HG02763 (cell line): ENCODE measurements around the gene SOHLH2.

Experiments
- ATAC-seq: cut with Tn5 transposase; IDR thresholded peaks from one replicate; pipeline ENCODE4 v1.9.1; 2021; ENCODE audit warnings: mild to moderate bottlenecking, moderate library complexity; ENCODE audit not compliant: unreplicated experiment

The SOHLH2 gene

DNA sequence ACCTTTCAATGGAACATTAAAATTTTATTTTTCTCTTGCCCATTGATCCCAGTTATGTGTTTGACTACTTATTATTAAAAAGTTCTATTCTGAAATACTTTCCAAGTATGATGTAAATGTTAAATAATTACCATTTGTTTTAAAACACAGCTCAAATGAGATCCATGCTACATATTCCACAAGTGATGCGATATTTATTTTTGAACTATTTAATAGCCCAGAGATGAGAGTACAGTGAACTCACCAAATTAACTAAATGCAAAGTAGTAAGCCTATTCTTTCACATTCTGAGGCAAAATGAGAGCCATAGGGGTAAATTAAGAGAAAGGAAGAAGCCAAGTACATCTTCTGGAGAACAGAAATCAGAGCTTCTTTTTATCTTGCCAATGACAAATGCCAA is 82.0 kb downstream of the SOHLH2 start:
- ATAC-seq: no peak

DNA sequence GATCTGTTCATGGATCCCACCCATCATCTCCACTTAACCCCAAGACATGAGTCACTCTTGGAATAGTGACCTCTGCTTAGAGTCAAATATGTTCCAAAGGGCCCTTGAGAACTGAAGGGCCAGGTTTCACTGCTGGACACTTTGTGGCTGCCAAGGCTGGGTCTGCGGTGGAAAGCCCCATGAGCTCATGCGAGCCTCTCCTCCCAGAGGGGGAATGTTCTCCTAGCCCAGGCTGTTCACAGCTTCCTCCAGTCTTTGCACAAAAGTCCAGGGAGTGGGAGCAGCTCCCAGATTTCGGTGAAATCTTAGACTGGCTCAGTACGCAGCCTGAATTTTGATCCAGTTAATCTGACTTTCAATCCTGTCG is 82.4 kb downstream of the SOHLH2 start:
- no peak for ATAC-seq

DNA sequence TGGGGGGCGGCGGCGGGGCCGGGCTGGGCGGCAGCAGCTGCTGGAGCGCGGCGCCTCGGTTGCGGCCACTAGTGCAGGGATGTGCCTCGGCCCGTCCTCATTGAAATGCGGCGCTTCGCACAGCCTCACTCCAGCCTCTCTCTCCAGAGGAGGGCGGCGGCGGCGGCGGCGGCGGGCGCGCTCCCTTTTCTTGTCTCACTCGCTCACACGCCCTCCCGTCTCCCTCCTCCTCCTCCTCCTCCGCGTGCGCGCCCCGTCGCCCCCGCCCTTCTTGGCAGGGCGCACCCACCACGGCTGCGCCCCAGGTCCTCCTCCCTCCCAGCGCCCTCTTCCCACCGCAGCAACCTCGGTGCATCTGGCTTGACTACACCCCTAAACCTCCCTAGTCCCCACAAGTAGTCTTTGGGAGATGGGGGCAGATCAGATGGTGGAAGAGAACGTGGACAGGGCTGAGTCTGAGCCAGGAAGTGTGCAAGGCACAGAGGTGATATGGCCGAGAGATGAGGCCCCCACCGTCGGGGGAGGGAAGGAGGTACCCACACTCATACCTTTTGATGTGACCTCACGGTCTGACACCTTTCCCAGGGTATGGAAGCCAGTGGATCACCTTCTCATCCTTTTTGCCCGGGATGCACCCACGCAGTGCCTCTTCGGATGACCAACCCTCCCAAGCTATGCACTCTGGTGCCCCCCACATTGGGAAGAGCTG is 83.0 kb downstream of the SOHLH2 start, which contains the start of gene DCLK1:
Gene DCLK1, minus strand, starts transcription at position 161 of the 709 bp plus-strand sequence.
- ATAC-seq: no peak

DNA sequence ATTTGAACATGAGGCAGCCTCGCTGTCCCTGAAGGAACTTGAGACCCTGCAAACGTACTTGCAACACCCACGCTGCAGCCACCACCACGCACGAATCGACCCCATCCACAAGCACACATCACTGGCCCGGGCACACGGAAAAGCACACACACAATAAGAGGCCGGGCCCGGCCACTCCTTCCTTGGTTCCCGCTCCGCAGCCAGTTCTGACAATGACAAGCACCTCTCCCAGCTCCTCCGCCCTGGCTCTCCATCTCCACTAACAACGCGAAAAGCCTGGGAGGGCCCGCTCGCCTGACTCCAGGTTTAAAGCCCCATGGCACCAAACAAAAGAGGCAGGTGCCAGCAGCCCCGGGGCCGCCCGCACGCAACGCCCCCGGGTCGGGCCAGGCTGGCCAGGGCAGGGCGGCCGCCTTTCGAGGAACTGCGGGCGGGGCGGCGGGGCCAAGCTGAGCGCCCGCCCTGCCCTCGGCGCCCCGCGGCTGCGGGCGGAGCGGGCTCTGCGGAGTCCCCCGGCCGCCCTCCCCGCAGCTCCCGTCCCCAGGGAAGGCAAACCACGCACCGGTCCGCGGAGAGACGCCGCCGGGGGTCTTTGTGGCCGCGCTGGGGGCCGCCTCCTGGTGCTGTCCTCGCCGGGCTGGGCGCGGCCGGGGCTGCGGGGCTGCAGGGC is 83.7 kb downstream of the SOHLH2 start:
- ATAC-seq: no peak

DNA sequence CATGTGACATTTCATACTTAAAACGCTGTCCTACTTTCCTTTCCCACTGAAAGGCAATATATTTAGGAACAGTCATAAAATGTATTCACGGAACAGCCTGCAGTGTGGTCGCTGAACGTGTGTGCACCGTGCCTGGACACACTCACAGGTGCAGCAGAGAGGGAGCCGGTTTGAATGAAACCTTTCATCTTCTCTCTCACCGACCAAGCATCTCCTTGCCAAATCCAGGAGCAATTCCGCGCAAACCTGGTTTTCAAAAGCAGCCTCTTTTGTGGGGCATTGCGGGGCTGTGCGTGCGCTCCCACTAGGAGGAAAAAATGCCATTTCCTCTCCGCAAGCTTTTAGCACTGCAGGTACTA is 84.2 kb downstream of the SOHLH2 start:
- no peak for ATAC-seq

DNA sequence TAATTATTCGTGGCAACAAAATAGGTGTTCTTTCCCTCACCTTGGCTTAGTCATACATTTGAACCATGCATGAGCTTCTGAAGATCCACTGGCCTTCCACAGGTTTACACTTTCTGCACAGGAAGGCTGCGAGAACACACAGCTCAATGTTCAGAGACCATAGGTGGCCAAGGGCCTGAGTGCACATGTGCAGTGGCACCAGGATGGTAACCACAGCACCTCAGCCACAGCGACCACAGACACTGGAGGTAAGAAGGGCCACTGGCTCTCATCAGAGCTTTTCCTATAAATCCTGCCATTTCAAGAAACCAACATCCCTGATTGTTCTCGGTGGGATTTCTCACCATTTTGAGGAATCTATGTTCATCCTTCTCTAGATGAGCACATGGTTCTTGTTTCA is 84.8 kb downstream of the SOHLH2 start:
- no peak for ATAC-seq

DNA sequence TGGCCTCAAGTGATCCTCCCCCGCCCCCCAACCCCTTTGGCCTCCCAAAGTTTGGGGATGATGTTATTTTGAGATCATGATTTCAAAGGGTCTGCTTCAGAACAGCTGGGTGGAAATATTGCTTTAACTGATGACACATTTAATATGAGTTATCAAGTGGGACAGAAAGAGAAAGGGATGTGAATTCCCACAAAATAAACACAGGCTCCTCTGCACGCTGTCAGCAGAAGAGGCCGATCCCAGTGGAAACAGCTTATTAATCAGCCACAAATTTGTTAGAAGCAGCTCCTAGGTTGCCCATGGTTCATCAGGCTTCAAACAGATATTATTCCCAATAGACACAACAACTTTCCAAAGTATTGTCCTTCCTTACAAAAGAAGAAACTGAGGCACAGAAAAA is 87.9 kb downstream of the SOHLH2 start:
- no peak for ATAC-seq

DNA sequence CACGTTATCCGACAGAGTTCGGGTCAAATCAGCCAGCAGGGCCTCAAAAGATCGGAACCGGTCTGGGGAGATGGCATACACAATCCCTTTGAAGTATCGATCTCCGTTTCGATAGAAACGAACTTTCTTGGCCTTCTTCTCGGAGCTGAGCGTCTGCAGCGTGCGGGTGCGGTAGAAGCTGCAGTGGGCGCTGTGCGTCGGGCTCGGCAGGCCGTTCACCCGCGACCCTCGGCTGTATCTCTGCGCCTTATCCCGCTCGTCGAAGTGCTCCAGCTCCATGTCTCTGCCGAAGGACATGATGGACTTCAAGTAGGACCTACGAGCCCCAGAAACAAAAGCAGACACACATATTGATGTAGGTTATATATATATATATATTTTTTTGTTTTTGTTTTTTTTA is 88.5 kb downstream of the SOHLH2 start:
- ATAC-seq: no peak

DNA sequence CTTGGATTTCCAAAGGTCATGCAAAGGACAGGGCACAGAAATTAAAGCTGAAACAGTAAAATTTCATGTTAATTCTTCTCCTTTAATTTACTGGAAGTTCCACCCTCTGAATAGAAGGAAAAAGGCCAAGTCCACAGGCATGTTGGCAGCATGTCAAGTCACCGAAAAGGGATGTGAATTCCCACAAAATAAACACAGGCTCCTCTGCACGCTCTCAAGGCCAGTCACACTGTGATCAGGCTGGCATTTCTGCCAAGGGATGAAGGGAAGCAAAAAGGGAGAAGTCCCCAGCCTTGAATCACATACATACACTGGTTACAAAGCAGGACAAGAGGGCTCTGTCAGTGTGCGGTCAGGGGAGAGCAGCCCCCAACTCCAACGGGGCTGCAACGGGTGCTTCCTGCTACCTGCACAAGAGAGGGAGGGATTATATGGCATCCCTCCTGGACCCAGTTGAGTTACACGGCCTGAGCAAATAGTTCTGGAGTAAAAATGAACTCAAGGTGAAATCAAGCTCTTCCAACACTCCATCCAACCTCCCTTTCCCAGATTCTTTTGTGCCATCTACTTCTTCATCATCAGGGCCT is 90.0 kb downstream of the SOHLH2 start:
- no peak for ATAC-seq
